Thoracic aorta (tissue), 2 donors: Measurements from ENCODE around the gene SNX4. TPM values are rescaled to one million over a fixed set of nuclear protein-coding genes. Genes with fewer than 3 reads are reported as not detected.

Source experiments
- ATAC-seq: fragments of 150-250 bp; one replicate; pipeline ENCODE4 v1.8.0; 2017; ENCODE audit warnings: low read depth; ENCODE audit not compliant: insufficient number of reproducible peaks, low FRiP score
- DNase-seq: peaks from one replicate; pipeline ENCODE4 v3.0.0-alpha.2; 2020; ENCODE audit warnings: low spot score
- H3K27ac ChIP-seq, 2 donors: fragments of 200-600 bp; sonication (generic); 1 replicate in 1 of 2; 2 replicates in 1 of 2; pipeline ENCODE4 v1.5.1; 2016; ENCODE audit warnings: mild to moderate bottlenecking in 2 of 2, moderate library complexity in 2 of 2
- H3K27me3 ChIP-seq: fragments of 200-600 bp; sonication (generic); replicated peaks from 2 replicates; pipeline ENCODE4 v1.6.0; 2016; ENCODE audit warnings: mild to moderate bottlenecking; ENCODE audit not compliant: insufficient read depth
- H3K36me3 ChIP-seq: fragments of 200-600 bp; sonication (generic); one replicate; pipeline ENCODE4 v1.5.1; 2016
- H3K4me1 ChIP-seq, 2 donors: fragments of 200-600 bp; sonication (generic); 1 replicate in 1 of 2; 2 replicates in 1 of 2; pipeline versions ENCODE4 v1.5.1 to v1.6.0; 2016; ENCODE audit warnings: low read depth in 2 of 2, mild to moderate bottlenecking in 1 of 2; ENCODE audit not compliant: control insufficient read depth in 1 of 2
- H3K4me3 ChIP-seq: fragments of 200-600 bp; sonication (generic); 2 replicates; pipeline ENCODE4 v1.5.1; 2016; ENCODE audit warnings: mild to moderate bottlenecking
- H3K9me3 ChIP-seq: fragments of 200-600 bp; sonication (generic); 2 replicates; pipeline ENCODE4 v1.5.1; 2016
- CTCF ChIP-seq: fragments of 200-600 bp; sonication (generic); IDR thresholded peaks from one replicate; pipeline ENCODE4 v1.5.1; 2019; ENCODE audit warnings: antibody characterized with exemption
- total RNA-seq, 2 donors: library from RNA; depleted of rRNA; stranded (reverse); fragments of >200 nt; gene quantifications; one replicate each; pipeline versions ENCODE4 v1.1.0 to v1.2.3, GENCODE V29; 2016

SNX4 gene
- total RNA-seq, 2 donors from 2014 or later, result 26.4 to 29.9 TPM

GRCh38 chr3:125515421-125515820 lies 4.6 kb downstream of the SNX4 start:
- TF ChIP-seq CTCF, result no peak
- H3K27ac ChIP-seq, result no peak overlapping the region
- no peaks in the 10 kb centered on the region for H3K27me3 ChIP-seq
- H3K4me3 ChIP-seq, result no peak overlapping the region
- peaks cover 18 to 22% of the 10 kb centered on the region in 2 donors for H3K4me1 ChIP-seq
- DNase-seq, result no peak
- no peaks in the 10 kb centered on the region for H3K9me3 ChIP-seq
- no peaks in the 10 kb centered on the region for H3K36me3 ChIP-seq
- ATAC-seq, result no peak

- H3K27me3 ChIP-seq, result no peaks in the 10 kb centered on the region
- no peak overlapping the region for H3K27ac ChIP-seq
- no peak for DNase-seq
- H3K36me3 ChIP-seq, result no peaks in the 10 kb centered on the region
- peaks cover 10 to 18% of the 10 kb centered on the region in 2 donors for H3K4me1 ChIP-seq
- ATAC-seq, result no peak
- no peaks in the 10 kb centered on the region for H3K9me3 ChIP-seq
- H3K4me3 ChIP-seq, result no peak overlapping the region
- no peak for TF ChIP-seq CTCF
These were observed 6.4 kb downstream of the SNX4 start for GRCh38 chr3:125513490-125514115.

GRCh38 chr3:125512135-125512920 lies 7.7 kb downstream of the SNX4 start:
- Histone ChIP-seq H3K27ac (no peak overlapping the region), H3K9me3 (no peaks in the 10 kb centered on the region), H3K27me3 (no peaks in the 10 kb centered on the region), H3K4me3 (no peak overlapping the region), H3K4me1 (peaks cover 5 to 11% of the 10 kb centered on the region in 2 donors), H3K36me3 (no peaks in the 10 kb centered on the region)
- ATAC-seq (no peak), DNase-seq (no peak)
- TF ChIP-seq CTCF, result no peak

GRCh38 chr3:125511420-125512118 lies 8.4 kb downstream of the SNX4 start:
- ATAC-seq (no peak), DNase-seq (no peak)
- Histone ChIP-seq H3K27ac (no peak overlapping the region), H3K4me1 (peaks cover 5 to 11% of the 10 kb centered on the region in 2 donors), H3K9me3 (no peaks in the 10 kb centered on the region), H3K4me3 (no peak overlapping the region), H3K27me3 (no peaks in the 10 kb centered on the region), H3K36me3 (no peaks in the 10 kb centered on the region)
- no peak for TF ChIP-seq CTCF

GRCh38 chr3:125507128-125507527 lies 12.9 kb downstream of the SNX4 start:
- no peak for DNase-seq
- Histone ChIP-seq H3K4me3 (no peak overlapping the region), H3K9me3 (no peaks in the 10 kb centered on the region), H3K36me3 (peaks cover 15% of the 10 kb centered on the region), H3K27me3 (no peaks in the 10 kb centered on the region), H3K4me1 (peaks cover 2 to 8% of the 10 kb centered on the region in 2 donors), H3K27ac (no peak overlapping the region)
- TF ChIP-seq CTCF, result no peak
- ATAC-seq, result no peak
